Measurements from ENCODE around the gene UBC. TPM values are rescaled to one million over a fixed set of nuclear protein-coding genes. Genes with fewer than 3 reads are reported as not detected.
A peak's percentile ranks its signal among the peaks of the same experiment; 100 is the strongest.

The UBC gene
- total and polyA plus RNA-seq, 9 of the 15 experiments (the other 6 are each of a cell fraction or from before 2014, with no cell fraction given): 533 to 1,153 (median 813) TPM

DNA sequence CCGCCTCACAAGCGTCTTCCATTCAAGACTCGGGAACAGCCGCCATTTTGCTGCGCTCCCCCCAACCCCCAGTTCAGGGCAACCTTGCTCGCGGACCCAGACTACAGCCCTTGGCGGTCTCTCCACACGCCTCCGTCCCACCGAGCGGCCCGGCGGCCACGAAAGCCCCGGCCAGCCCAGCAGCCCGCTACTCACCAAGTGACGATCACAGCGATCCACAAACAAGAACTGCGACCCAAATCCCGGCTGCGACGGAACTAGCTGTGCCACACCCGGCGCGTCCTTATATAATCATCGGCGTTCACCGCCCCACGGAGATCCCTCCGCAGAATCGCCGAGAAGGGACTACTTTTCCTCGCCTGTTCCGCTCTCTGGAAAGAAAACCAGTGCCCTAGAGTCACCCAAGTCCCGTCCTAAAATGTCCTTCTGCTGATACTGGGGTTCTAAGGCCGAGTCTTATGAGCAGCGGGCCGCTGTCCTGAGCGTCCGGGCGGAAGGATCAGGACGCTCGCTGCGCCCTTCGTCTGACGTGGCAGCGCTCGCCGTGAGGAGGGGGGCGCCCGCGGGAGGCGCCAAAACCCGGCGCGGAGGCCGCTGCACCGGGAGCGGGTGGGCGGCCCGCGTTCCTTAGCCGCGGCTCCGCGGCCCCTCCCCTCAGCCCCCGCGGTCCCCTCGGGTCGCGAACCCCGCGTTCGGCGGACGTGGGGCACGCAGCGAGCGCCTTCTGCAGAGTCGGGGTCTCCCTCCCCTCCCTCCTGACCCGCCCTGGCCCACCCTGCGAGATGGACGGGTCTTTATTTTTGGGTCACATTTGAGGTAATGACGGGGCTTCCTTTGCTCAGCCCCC, at the start of gene UBC (continued):
- no peak for TF ChIP-seq NFXL1 (CRISPR knock-in tag; IDR thresholded peaks at IDR 0.05)
- TF ChIP-seq KHSRP (IDR thresholded peaks at IDR 0.05): peak; percentile 91
- peak; percentile 95 for TF ChIP-seq ZC3H8 (IDR thresholded peaks at IDR 0.05)
- TF ChIP-seq, protein P1, sequence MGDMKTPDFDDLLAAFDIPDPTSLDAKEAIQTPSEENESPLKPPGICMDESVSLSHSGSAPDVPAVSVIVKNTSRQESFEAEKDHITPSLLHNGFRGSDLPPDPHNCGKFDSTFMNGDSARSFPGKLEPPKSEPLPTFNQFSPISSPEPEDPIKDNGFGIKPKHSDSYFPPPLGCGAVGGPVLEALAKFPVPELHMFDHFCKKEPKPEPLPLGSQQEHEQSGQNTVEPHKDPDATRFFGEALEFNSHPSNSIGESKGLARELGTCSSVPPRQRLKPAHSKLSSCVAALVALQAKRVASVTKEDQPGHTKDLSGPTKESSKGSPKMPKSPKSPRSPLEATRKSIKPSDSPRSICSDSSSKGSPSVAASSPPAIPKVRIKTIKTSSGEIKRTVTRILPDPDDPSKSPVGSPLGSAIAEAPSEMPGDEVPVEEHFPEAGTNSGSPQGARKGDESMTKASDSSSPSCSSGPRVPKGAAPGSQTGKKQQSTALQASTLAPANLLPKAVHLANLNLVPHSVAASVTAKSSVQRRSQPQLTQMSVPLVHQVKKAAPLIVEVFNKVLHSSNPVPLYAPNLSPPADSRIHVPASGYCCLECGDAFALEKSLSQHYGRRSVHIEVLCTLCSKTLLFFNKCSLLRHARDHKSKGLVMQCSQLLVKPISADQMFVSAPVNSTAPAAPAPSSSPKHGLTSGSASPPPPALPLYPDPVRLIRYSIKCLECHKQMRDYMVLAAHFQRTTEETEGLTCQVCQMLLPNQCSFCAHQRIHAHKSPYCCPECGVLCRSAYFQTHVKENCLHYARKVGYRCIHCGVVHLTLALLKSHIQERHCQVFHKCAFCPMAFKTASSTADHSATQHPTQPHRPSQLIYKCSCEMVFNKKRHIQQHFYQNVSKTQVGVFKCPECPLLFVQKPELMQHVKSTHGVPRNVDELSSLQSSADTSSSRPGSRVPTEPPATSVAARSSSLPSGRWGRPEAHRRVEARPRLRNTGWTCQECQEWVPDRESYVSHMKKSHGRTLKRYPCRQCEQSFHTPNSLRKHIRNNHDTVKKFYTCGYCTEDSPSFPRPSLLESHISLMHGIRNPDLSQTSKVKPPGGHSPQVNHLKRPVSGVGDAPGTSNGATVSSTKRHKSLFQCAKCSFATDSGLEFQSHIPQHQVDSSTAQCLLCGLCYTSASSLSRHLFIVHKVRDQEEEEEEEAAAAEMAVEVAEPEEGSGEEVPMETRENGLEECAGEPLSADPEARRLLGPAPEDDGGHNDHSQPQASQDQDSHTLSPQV (IDR thresholded peaks at IDR 0.05): no peak
- peak; percentile 99 for TF ChIP-seq POLR2G (IDR thresholded peaks at IDR 0.05; ENCODE audit: low read depth, low read length)
- peak; percentile 80; the same call in 1 of the 2 replicates for TF ChIP-seq HOMEZ (CRISPR knock-in tag; IDR thresholded peaks at IDR 0.05)
- no peak for TF ChIP-seq NR4A1 (CRISPR knock-in tag; IDR thresholded peaks at IDR 0.05)
- TF ChIP-seq NR4A1 (tag; IDR thresholded peaks at IDR 0.05): peak; percentile 39; the same call in 1 of the 2 replicates
- TF ChIP-seq EHMT2 (IDR thresholded peaks at IDR 0.05): no peak
- TF ChIP-seq, protein P2, sequence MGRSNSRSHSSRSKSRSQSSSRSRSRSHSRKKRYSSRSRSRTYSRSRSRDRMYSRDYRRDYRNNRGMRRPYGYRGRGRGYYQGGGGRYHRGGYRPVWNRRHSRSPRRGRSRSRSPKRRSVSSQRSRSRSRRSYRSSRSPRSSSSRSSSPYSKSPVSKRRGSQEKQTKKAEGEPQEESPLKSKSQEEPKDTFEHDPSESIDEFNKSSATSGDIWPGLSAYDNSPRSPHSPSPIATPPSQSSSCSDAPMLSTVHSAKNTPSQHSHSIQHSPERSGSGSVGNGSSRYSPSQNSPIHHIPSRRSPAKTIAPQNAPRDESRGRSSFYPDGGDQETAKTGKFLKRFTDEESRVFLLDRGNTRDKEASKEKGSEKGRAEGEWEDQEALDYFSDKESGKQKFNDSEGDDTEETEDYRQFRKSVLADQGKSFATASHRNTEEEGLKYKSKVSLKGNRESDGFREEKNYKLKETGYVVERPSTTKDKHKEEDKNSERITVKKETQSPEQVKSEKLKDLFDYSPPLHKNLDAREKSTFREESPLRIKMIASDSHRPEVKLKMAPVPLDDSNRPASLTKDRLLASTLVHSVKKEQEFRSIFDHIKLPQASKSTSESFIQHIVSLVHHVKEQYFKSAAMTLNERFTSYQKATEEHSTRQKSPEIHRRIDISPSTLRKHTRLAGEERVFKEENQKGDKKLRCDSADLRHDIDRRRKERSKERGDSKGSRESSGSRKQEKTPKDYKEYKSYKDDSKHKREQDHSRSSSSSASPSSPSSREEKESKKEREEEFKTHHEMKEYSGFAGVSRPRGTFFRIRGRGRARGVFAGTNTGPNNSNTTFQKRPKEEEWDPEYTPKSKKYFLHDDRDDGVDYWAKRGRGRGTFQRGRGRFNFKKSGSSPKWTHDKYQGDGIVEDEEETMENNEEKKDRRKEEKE (IDR thresholded peaks at IDR 0.05; ENCODE audit: borderline replicate concordance in 1 of 2, control insufficient read depth in 1 of 2, low read depth in 2 of 2, low read length in 1 of 2): peak in 1 of 2 experiments; percentile 48; a peak in 1 of 4 replicates
- peak; percentile 41; the same call in 1 of the 2 replicates for TF ChIP-seq ZNF12 (CRISPR knock-in tag; IDR thresholded peaks at IDR 0.05)
- TF ChIP-seq HMGN3 (IDR thresholded peaks at IDR 0.05; ENCODE audit: borderline replicate concordance, extremely low read depth, insufficient read length, low read depth, low read length): peak; percentile 93
- TF ChIP-seq ZEB2 (IDR thresholded peaks at IDR 0.05): peak; percentile 58; the same call in 1 of the 2 replicates
- TF ChIP-seq, protein P3, sequence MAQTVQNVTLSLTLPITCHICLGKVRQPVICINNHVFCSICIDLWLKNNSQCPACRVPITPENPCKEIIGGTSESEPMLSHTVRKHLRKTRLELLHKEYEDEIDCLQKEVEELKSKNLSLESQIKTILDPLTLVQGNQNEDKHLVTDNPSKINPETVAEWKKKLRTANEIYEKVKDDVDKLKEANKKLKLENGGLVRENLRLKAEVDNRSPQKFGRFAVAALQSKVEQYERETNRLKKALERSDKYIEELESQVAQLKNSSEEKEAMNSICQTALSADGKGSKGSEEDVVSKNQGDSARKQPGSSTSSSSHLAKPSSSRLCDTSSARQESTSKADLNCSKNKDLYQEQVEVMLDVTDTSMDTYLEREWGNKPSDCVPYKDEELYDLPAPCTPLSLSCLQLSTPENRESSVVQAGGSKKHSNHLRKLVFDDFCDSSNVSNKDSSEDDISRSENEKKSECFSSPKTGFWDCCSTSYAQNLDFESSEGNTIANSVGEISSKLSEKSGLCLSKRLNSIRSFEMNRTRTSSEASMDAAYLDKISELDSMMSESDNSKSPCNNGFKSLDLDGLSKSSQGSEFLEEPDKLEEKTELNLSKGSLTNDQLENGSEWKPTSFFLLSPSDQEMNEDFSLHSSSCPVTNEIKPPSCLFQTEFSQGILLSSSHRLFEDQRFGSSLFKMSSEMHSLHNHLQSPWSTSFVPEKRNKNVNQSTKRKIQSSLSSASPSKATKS (CRISPR knock-in tag; IDR thresholded peaks at IDR 0.05): no peak; the same call in 1 of the 2 replicates
- no peak for TF ChIP-seq E2F3 (CRISPR knock-in tag; IDR thresholded peaks at IDR 0.05)
- TF ChIP-seq MTA3 (IDR thresholded peaks at IDR 0.05; ENCODE audit: borderline replicate concordance): peak; percentile 100

Measured in K562 (cell line).